SU-DHL-6 (cell line): ENCODE data around the gene MED14.

Experiments used
- EZH2phosphoT487 ChIP-seq: fragments of 200-600 bp; sonication (generic), shearing (Covaris generic); conservative IDR thresholded peaks from 2 replicates; pipeline ENCODE4 v1.6.1; 2018; ENCODE audit warnings: mild to moderate bottlenecking, antibody characterized with exemption, low read length, moderate library complexity, mixed read lengths
- TF ChIP-seq, protein P1 (sequence below): fragments of 200-600 bp; sonication (generic); IDR thresholded peaks from one replicate; pipeline ENCODE4 v1.5.1; 2017; ENCODE audit warnings: antibody characterized with exemption, mild to moderate bottlenecking, low read length, moderate library complexity; ENCODE audit not compliant: insufficient read depth, poor library complexity, severe bottlenecking

DNA sequence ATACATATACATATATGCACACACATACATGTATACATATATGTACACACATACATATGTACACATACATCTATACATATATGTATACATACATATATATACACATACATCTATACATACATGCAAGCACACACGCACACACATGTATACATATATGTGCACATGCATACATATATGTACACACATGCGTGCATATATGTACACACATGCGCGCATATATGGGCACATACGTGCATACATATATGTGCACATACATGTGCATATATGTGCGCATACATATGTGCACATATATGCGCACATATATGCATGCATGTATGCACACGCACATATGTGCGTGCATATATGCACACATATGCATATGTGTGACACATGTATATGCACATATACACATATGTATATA lies 119.4 kb downstream of the MED14 start:
- TF ChIP-seq, protein P1, sequence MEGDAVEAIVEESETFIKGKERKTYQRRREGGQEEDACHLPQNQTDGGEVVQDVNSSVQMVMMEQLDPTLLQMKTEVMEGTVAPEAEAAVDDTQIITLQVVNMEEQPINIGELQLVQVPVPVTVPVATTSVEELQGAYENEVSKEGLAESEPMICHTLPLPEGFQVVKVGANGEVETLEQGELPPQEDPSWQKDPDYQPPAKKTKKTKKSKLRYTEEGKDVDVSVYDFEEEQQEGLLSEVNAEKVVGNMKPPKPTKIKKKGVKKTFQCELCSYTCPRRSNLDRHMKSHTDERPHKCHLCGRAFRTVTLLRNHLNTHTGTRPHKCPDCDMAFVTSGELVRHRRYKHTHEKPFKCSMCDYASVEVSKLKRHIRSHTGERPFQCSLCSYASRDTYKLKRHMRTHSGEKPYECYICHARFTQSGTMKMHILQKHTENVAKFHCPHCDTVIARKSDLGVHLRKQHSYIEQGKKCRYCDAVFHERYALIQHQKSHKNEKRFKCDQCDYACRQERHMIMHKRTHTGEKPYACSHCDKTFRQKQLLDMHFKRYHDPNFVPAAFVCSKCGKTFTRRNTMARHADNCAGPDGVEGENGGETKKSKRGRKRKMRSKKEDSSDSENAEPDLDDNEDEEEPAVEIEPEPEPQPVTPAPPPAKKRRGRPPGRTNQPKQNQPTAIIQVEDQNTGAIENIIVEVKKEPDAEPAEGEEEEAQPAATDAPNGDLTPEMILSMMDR, result no peak
- TF ChIP-seq EZH2phosphoT487, result no peak
